ENCODE measurements around the gene CMTM2.

GRCh38 chr16:66619534-66620428, 40.5 kb downstream of the CMTM2 start:
- TF ChIP-seq CTCF (IDR thresholded peaks at IDR 0.05; ENCODE audit: insufficient read depth, low read depth, low read length) (no peak), EZH2 (IDR thresholded peaks at IDR 0.05; ENCODE audit: insufficient read depth, low read length) (no peak)
